ENCODE measurements around the gene TMEM69. TPM values are rescaled to one million over a fixed set of nuclear protein-coding genes. Genes with fewer than 3 reads are reported as not detected.
"Not testable (repeated sequence)": the region's sequence is repeated elsewhere in the genome, so short reads cannot be mapped to it uniquely, and the experiment has no call there.

TMEM69 gene
- total and polyA plus RNA-seq, 8 donors, result 17.6 to 57.0 (median 43.2) TPM

DNA sequence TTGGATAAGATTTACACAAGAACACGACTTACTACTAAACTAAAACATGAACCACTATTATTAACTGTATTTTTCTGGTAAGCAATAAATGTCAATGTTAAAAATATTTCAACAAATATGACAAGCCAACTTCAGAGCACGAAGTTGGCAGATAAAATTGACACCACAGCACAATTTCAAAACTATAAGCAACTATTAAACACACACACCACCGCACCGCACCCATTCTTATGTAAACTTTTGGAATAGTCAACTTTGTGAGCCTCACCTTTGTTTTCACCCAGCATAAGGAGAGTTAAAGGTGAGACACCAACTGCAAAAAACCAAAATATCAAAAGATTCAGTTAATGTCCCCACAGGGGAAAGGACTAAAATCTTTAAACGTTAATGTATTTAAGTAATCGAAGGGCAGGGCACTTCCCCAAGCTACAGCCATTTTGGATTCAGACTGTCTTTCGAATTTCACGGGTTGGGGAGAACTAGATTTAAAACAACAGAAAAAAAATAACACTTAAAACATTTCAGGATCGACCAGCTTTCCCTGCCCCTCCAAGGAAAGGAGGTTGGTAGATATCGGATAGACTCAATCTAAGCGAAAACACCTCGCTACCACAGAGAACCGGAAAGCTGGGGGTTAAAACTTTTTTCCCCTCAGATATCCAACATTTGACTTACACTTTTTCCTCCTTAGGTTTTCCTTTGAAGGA lies 2.5 kb upstream of the TMEM69 start:
- no peak for ATAC-seq
- peak in 1 of 4 donors; percentile 16 for DNase-seq
- Histone ChIP-seq H3K4me3 (peak overlapping the region; percentile 91 to 100), H3K36me3 (peaks cover 0 to 3% of the 10 kb centered on the region in 2 donors), H3K9me3 (no peaks in the 10 kb centered on the region), H3K27ac (peak overlapping the region; percentile 99), H3K27me3 (no peaks in the 10 kb centered on the region), H3K4me1 (peaks cover 38 to 65% of the 10 kb centered on the region in 2 donors)
- intact Hi-C loops (cut with DNase I), result no loop called here
- TF ChIP-seq, protein P1, sequence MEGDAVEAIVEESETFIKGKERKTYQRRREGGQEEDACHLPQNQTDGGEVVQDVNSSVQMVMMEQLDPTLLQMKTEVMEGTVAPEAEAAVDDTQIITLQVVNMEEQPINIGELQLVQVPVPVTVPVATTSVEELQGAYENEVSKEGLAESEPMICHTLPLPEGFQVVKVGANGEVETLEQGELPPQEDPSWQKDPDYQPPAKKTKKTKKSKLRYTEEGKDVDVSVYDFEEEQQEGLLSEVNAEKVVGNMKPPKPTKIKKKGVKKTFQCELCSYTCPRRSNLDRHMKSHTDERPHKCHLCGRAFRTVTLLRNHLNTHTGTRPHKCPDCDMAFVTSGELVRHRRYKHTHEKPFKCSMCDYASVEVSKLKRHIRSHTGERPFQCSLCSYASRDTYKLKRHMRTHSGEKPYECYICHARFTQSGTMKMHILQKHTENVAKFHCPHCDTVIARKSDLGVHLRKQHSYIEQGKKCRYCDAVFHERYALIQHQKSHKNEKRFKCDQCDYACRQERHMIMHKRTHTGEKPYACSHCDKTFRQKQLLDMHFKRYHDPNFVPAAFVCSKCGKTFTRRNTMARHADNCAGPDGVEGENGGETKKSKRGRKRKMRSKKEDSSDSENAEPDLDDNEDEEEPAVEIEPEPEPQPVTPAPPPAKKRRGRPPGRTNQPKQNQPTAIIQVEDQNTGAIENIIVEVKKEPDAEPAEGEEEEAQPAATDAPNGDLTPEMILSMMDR (IDR thresholded peaks at IDR 0.05), result no peak

DNA sequence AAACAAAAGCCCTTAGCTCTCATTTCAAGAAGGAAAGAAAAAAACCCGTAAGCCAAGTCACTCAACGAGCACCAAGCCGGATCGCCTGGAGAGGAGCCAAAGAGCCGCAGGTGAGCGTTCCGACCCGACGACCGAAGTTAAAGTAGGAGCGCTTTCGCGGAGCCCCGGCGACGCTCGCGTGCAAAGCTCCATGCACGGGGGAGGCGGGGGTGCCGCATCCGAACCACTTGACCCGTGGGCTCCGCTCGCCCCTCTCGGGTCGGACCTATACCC lies 2.0 kb upstream of the TMEM69 start:
- peak; percentile 9 for ATAC-seq
- intact Hi-C loops (cut with DNase I), result no loop called here
- peaks cover 33 to 61% of the 10 kb centered on the region in 2 donors for H3K4me1 ChIP-seq

DNA sequence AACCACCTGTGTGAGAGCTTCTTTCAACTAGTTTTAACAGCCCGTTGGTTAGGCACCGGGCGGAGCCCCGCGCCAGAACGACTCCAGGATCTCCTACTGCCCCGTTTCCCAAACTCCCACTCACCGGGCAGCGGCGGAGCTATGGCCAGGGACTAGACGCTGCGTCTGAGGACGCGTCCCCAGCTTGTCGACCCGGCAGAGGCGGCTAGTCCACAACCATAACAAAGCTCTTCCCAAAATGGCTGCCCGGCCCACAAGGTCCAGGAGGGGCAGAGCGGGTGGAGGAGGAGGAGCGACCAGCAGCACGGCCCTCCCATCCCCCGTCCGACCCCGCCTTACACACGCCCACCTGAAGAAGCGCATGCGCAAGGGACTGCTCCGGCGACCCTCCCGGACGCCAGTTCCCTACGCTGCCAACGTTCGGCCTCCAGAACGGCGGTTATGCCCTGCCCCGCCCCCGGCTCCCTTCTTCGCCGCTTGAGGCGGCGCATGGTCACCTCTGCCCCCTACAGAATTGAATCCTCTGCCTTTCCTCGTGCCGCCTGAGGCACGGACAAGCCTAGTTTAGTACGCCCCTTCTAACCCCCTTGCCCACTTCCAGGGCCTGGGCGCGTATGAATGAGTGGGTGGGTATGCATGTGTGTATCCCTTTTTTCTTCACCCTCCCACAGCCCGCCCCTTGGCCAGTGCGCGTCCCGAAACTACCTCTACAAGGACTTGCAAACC lies 1.5 kb upstream of the TMEM69 start, which contains the start of gene GPBP1L1:
GPBP1L1 (minus strand) TSS at position 246 of the 726 bp plus-strand sequence. CDS start 27,446 bp downstream, outside the sequence.
- Histone ChIP-seq H3K4me3 (peak within 1 kb of the TSS; percentile 91 to 100), H3K9me3 (no peaks in the 10 kb centered on the region), H3K36me3 (peaks cover 0 to 9% of the 10 kb centered on the region in 2 donors), H3K27me3 (no peaks in the 10 kb centered on the region), H3K4me1 (peaks cover 31 to 56% of the 10 kb centered on the region in 2 donors), H3K27ac (peak within 1 kb of the TSS; percentile 99)
- ATAC-seq (peak; percentile 90), DNase-seq (peak; percentile 97 to 99 (median 99))
- TF ChIP-seq, protein P1 (IDR thresholded peaks at IDR 0.05), result peak in 1 of 2 donors; percentile 15
- intact Hi-C loops (cut with DNase I), result no loop called here

More for the DNA sequence above, 2.0 kb upstream of the TMEM69 start:
- no peaks in the 10 kb centered on the region for H3K9me3 ChIP-seq
- H3K27ac ChIP-seq, result peak overlapping the region; percentile 99
- peak in 2 of 4 donors; percentile 73 to 74 for DNase-seq
- H3K27me3 ChIP-seq, result no peaks in the 10 kb centered on the region
- peak overlapping the region; percentile 91 to 100 for H3K4me3 ChIP-seq
- TF ChIP-seq, protein P1 (IDR thresholded peaks at IDR 0.05), result no peak
- peaks cover 0 to 5% of the 10 kb centered on the region in 2 donors for H3K36me3 ChIP-seq

DNA sequence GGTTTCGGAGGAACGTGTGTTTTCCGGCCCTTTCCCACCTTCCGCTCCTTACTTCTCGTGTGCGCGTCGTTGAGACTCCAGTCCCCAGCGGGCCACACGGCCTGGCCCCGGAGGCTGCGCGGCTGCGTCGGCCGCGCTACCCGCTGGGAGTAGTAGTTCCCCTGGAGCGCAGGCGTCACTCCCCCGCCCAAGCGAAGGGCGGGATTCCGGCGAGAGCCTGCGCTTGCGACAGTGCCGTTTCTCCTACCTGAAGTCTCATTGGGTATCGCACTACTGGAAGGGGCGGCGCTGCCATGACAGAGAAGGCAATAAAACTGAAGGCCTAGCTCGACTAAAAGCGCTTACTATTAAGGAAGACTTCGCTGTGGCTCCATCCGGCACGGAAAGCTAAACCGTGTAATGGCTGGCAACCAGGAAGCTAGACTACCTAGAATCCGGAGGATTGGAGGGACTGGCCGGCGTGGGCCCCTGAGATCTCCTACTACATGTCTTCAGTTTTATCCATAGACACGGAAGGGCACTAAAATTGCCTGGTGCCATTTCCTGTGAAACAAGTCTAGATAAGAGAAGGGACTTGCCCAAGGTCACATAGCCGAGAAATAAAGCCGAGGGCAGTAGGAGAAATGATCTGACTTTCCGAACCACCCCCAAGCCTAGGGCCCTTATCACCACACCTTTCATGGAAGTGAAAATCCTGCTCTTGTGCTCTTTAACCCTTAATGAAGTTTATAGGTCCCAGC lies 797 bp upstream of the TMEM69 start:
- Histone ChIP-seq H3K9me3 (no peaks in the 10 kb centered on the region), H3K4me1 (peaks cover 31 to 49% of the 10 kb centered on the region in 2 donors), H3K27me3 (no peaks in the 10 kb centered on the region), H3K36me3 (peaks cover 0 to 16% of the 10 kb centered on the region in 2 donors), H3K4me3 (peak overlapping the region; percentile 91 to 100), H3K27ac (peak overlapping the region; percentile 99)
- DNase-seq (peak; percentile 97 to 100 (median 99)), ATAC-seq (peak; percentile 94)
- TF ChIP-seq, protein P1 (IDR thresholded peaks at IDR 0.05), result no peak
- intact Hi-C loops (cut with DNase I), result no loop called here

DNA sequence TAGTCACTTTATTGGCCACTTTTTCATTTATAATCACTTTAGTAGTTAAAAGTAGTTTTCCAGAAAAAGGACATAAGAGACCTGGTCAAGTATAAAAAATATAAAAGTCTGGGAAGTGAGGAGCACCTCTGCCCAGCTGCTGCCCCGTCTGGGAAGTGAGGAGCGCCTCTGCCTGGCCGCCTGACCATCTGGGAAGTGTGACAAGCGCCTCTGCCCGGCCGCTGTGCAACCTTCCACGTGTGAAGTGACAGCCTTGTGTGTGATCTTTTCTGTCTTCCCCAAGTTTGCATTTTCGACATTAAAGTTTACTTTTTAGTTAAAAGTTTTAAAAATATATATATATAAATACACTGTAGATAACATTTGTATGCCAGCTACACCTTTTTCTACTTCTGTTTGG lies 5.8 kb downstream of the TMEM69 start:
- Histone ChIP-seq H3K36me3 (peaks cover 3 to 72% of the 10 kb centered on the region in 2 donors), H3K4me1 (peaks cover 7 to 17% of the 10 kb centered on the region in 2 donors)
- H3K27me3 ChIP-seq; ATAC-seq; H3K9me3 ChIP-seq; H3K27ac ChIP-seq; intact Hi-C loops (cut with DNase I); H3K4me3 ChIP-seq; DNase-seq: not testable (repeated sequence)
